ENCODE measurements around the gene CASK. TPM values are rescaled to one million over a fixed set of nuclear protein-coding genes. Genes with fewer than 3 reads are reported as not detected.

Gene CASK
- total and polyA plus RNA-seq, 2 of the 13 experiments (the other 11 are each of a cell fraction or from before 2014, with no cell fraction given), result 14.5 to 16.0 TPM

GRCh38 chrX:41482154-41482850, 441.1 kb downstream of the CASK start (continued):
- TF ChIP-seq RFXANK (CRISPR knock-in tag; IDR thresholded peaks at IDR 0.05) (no peak), ZNF362 (CRISPR knock-in tag; IDR thresholded peaks at IDR 0.05; ENCODE audit: borderline replicate concordance) (0 out of 2 replicates have a peak, but pooled peaks have one; percentile 26), PATZ1 (CRISPR knock-in tag; IDR thresholded peaks at IDR 0.05) (peak; percentile 35; the same call in 1 of the 2 replicates), MED1 (CRISPR knock-in tag; IDR thresholded peaks at IDR 0.05) (no peak), ZNF34 (CRISPR knock-in tag; IDR thresholded peaks at IDR 0.05; ENCODE audit: borderline replicate concordance) (no peak), SRSF9 (IDR thresholded peaks at IDR 0.05; ENCODE audit: borderline replicate concordance, insufficient read depth, low read depth, low read length, poor library complexity, severe bottlenecking) (no peak), EP300 (IDR thresholded peaks at IDR 0.05; ENCODE audit: low read depth in 2 of 2, low read length in 2 of 2) (0 out of 4 replicates have a peak, but pooled peaks of 1 of the 2 experiments have one; percentile 16), EP300 (CRISPR knock-in tag; IDR thresholded peaks at IDR 0.05; ENCODE audit: borderline replicate concordance) (no peak), MXD4 (CRISPR knock-in tag; IDR thresholded peaks at IDR 0.05) (no peak), RERE (CRISPR knock-in tag; IDR thresholded peaks at IDR 0.05; ENCODE audit: low read depth) (no peak), NFIC (IDR thresholded peaks at IDR 0.05; ENCODE audit: low read length) (no peak), KDM2A (CRISPR knock-in tag; IDR thresholded peaks at IDR 0.05; ENCODE audit: borderline replicate concordance, low read depth) (no peak), KLF16 (CRISPR knock-in tag; IDR thresholded peaks at IDR 0.05) (no peak), HNF4G (IDR thresholded peaks at IDR 0.05; ENCODE audit: borderline replicate concordance, low read depth, low read length) (peak; percentile 45; the same call in 1 of the 2 replicates), HNF4G (CRISPR knock-in tag; IDR thresholded peaks at IDR 0.05; ENCODE audit: borderline replicate concordance, low read depth) (no peak), MBD4 (IDR thresholded peaks at IDR 0.05; ENCODE audit: borderline replicate concordance, low read length) (no peak), ZNF572 (CRISPR knock-in tag; IDR thresholded peaks at IDR 0.05) (no peak), JDP2 (CRISPR knock-in tag; IDR thresholded peaks at IDR 0.05; ENCODE audit: borderline replicate concordance) (no peak)
- TF ChIP-seq, protein P1, sequence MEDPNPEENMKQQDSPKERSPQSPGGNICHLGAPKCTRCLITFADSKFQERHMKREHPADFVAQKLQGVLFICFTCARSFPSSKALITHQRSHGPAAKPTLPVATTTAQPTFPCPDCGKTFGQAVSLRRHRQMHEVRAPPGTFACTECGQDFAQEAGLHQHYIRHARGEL (CRISPR knock-in tag; IDR thresholded peaks at IDR 0.05), result no peak
- TF ChIP-seq, protein P2, sequence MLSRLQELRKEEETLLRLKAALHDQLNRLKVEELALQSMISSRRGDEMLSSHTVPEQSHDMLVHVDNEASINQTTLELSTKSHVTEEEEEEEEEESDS (CRISPR knock-in tag; IDR thresholded peaks at IDR 0.05; ENCODE audit: borderline replicate concordance), result no peak

Measured in HepG2 (cell line).